Measurements from ENCODE around the gene TNIK. TPM values are rescaled to one million over a fixed set of nuclear protein-coding genes. Genes with fewer than 3 reads are reported as not detected.

Gene TNIK
- total RNA-seq, 2 experiments from 2014 or later, result 32.1 to 39.2 TPM

DNA sequence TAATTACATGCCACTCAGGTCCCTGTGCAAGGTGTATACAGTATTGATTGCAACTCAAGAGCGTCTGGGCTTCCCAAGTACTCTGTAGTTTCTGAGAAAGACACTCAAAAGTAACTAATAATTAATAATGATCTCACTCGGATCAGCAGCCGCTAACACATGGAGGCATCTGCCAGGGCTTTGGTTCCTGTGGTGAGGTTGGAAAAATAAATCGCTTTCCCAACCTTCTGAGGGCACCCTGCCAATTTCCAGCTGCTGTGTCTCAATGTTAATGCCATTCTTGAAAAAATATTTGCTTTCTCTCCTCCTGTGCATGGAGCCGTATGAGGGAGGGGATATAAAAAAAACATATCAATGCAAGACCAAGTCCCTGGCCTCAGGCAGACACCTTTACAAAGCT is 317.2 kb downstream of the TNIK start:
- H3K36me3 Mint-ChIP-seq (ENCODE audit: low read depth), result peaks cover 14% of the 10 kb centered on the region
- no peaks in the 10 kb centered on the region for H3K27me3 Mint-ChIP-seq (ENCODE audit: low read depth)
- ChIA-PET CTCF (no interaction called here), POLR2A (no interaction called here)
- H3K9me3 Mint-ChIP-seq (ENCODE audit: insufficient read depth), result no peaks in the 10 kb centered on the region
- no peaks in the 10 kb centered on the region for H3K4me1 Mint-ChIP-seq (ENCODE audit: low read depth)
- DNase-seq (no peak), ATAC-seq (no peak)
- no peak overlapping the region for H3K4me3 Mint-ChIP-seq
- H3K27ac Mint-ChIP-seq, result no peak overlapping the region

DNA sequence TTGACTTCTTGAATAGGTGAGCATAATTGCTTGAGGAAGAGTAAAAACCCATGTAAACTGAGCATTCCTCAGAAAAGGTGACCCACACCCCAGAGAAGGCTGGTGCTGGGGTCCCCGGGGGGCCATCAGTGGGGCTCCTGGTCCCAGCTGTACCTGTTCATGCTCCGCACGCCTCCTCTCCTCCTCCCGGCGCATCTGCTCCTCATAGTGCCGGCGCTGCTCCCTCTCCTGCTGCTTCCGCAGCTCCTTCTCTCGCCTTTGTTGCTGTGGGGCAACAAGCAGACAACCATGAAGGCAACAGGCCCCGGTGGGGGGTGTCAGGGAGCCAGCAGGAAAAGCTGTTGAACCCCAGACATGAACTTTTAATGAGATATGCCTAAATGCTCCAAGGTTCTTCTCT is 320.0 kb downstream of the TNIK start:
- no peak overlapping the region for H3K4me3 Mint-ChIP-seq
- no peaks in the 10 kb centered on the region for H3K9me3 Mint-ChIP-seq (ENCODE audit: insufficient read depth)
- H3K27me3 Mint-ChIP-seq (ENCODE audit: low read depth), result no peaks in the 10 kb centered on the region
- CTCF ChIA-PET, result no interaction called here
- POLR2A ChIA-PET, result no interaction called here
- peaks cover 25% of the 10 kb centered on the region for H3K36me3 Mint-ChIP-seq (ENCODE audit: low read depth)
- no peak overlapping the region for H3K27ac Mint-ChIP-seq
- H3K4me1 Mint-ChIP-seq (ENCODE audit: low read depth), result no peaks in the 10 kb centered on the region
- no peak for DNase-seq
- ATAC-seq, result no peak

DNA sequence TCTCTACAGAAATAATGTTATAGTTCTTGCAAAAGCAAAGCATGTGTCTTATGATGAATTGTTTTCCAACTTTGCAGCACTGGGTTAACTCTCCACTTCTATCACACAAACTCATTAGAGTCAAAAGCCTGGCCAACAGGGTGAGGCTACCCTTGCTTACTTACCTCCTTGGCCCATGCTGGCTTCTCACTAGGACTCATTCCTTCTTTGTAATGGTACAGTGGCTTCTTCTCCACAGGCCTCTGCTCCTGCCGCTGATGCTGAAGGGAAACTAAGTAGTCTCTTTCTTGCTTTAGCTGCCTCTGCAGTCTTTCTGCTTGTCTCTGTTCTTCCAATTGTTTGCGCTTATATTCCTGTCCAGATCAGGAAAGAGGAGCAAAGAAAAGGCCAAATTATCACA is 322.2 kb downstream of the TNIK start:
- ChIA-PET POLR2A (no interaction called here), CTCF (interaction anchor here (1.0 to 1.6 kb wide), 3 partner anchors 14 to 88 kb away, joined by 3 read pairs; no protein-coding TSS in a partner anchor)
- peaks cover 2% of the 10 kb centered on the region for H3K4me1 Mint-ChIP-seq (ENCODE audit: low read depth)
- H3K27ac Mint-ChIP-seq, result no peak overlapping the region
- H3K4me3 Mint-ChIP-seq, result no peak overlapping the region
- DNase-seq (no peak), ATAC-seq (no peak)
- H3K36me3 Mint-ChIP-seq (ENCODE audit: low read depth), result peaks cover 24% of the 10 kb centered on the region
- H3K9me3 Mint-ChIP-seq (ENCODE audit: insufficient read depth), result no peaks in the 10 kb centered on the region
- H3K27me3 Mint-ChIP-seq (ENCODE audit: low read depth), result no peaks in the 10 kb centered on the region

DNA sequence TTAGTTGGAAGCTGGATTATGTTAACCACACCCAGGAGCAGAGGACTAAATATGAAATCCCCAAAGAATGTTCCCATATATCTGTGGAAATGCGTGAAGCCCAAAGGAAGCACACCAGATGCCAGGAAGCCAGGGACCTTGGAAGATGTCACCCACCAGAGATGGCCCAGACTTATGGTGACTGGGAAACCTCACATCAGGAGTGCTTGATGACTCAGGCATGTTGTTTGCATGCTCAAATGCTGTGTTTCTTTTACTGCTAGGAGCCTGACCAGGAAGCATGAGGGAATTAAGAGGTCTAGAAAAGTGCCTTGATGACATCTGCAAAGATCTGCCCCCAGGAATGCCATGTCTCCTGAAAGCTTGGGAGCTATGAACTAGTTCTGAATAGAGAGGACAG is 324.7 kb downstream of the TNIK start:
- Mint-ChIP-seq H3K4me1 (ENCODE audit: low read depth) (peaks cover 2% of the 10 kb centered on the region), H3K4me3 (no peak overlapping the region), H3K27me3 (ENCODE audit: low read depth) (no peaks in the 10 kb centered on the region), H3K9me3 (ENCODE audit: insufficient read depth) (no peaks in the 10 kb centered on the region), H3K27ac (no peak overlapping the region), H3K36me3 (ENCODE audit: low read depth) (peaks cover 21% of the 10 kb centered on the region)
- ChIA-PET POLR2A (no interaction called here), CTCF (no interaction called here)
- DNase-seq (no peak), ATAC-seq (no peak)

DNA sequence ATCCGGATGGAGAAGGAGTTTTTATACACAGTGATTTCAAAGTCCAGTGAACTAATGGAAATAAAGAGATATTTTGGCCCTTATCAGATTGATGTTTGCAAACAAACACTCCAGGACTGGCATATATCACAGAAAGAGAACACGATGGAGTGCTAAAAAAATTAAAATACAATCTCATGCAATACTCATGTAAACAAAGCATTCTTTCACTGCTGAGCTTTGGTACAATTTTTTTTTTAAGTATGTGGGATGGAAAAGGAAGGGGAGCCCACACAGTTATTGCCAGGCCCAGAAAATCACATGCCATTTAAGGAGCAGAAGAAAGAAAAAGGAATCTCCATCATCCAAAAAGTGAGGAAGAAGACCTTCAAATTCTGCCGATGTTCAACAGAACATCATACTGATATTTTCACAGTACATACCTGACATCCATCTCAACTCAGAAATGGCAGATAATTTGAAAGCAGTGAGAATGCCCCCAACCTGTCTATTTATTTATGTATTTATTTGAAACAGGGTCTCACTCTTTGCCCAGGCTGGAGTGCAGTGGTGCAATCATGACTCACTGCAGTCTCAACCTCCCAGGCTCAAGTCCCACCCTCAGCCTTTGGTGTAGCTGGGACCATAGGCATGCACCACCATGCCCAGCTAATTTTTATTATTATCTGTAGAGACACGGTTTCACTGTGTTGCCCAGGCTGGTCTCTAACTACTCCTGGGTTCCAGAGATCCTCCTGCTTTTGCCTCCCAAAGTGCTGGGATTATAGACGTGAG is 326.2 kb downstream of the TNIK start:
- CTCF ChIA-PET, result no interaction called here
- DNase-seq (no peak), ATAC-seq (no peak)
- no peak overlapping the region for H3K4me3 Mint-ChIP-seq
- H3K4me1 Mint-ChIP-seq (ENCODE audit: low read depth), result peaks cover 2% of the 10 kb centered on the region
- no peaks in the 10 kb centered on the region for H3K9me3 Mint-ChIP-seq (ENCODE audit: insufficient read depth)
- no peak overlapping the region for H3K27ac Mint-ChIP-seq
- H3K27me3 Mint-ChIP-seq (ENCODE audit: low read depth), result no peaks in the 10 kb centered on the region
- peaks cover 19% of the 10 kb centered on the region for H3K36me3 Mint-ChIP-seq (ENCODE audit: low read depth)
- POLR2A ChIA-PET, result no interaction called here

DNA sequence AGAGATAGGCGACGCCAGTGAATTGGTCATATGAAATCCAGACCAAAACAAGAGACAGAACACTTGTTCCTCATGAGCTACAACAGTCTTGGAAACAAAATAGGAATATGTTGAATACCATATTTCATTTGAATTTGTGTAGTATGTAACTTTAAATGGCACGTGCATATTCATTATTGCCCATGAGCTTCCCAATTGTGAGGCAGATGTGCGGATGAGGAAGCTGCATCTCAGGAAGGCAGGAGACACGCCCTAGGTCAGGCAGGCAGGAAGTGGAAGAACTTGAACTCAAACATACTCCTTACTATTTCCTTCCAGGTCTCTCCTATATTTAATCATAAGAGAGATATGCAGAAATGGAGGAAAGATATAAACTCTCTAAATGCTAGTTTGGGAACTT is 326.9 kb downstream of the TNIK start:
- Mint-ChIP-seq H3K36me3 (ENCODE audit: low read depth) (peaks cover 22% of the 10 kb centered on the region), H3K27me3 (ENCODE audit: low read depth) (no peaks in the 10 kb centered on the region), H3K4me3 (no peak overlapping the region), H3K4me1 (ENCODE audit: low read depth) (peaks cover 2% of the 10 kb centered on the region), H3K9me3 (ENCODE audit: insufficient read depth) (no peaks in the 10 kb centered on the region), H3K27ac (no peak overlapping the region)
- ChIA-PET POLR2A (no interaction called here), CTCF (no interaction called here)
- no peak for DNase-seq
- ATAC-seq, result no peak

DNA sequence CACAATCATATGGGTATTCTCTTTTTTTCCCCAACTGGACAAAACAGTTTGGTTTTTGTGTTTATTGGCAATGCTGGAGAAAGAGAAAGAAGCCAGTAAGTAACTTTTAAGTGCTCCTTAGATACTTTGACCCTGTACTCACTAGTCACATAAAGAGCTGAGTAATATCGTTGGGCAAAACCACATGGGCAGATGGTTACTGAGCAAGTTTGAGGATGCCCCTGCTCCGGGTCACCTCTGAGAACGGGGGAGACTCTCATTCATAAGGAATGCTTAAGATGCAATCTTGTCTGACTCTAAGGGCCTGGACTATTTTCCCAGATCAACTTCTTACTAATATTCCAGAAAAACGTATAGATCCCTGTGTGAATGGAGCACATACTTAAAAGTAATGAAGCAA is 327.3 kb downstream of the TNIK start:
- Mint-ChIP-seq H3K4me1 (ENCODE audit: low read depth) (peaks cover 2% of the 10 kb centered on the region), H3K4me3 (no peak overlapping the region), H3K27me3 (ENCODE audit: low read depth) (no peaks in the 10 kb centered on the region), H3K9me3 (ENCODE audit: insufficient read depth) (no peaks in the 10 kb centered on the region), H3K27ac (no peak overlapping the region), H3K36me3 (ENCODE audit: low read depth) (peaks cover 19% of the 10 kb centered on the region)
- DNase-seq (no peak), ATAC-seq (no peak)
- POLR2A ChIA-PET, result no interaction called here
- CTCF ChIA-PET, result no interaction called here

DNA sequence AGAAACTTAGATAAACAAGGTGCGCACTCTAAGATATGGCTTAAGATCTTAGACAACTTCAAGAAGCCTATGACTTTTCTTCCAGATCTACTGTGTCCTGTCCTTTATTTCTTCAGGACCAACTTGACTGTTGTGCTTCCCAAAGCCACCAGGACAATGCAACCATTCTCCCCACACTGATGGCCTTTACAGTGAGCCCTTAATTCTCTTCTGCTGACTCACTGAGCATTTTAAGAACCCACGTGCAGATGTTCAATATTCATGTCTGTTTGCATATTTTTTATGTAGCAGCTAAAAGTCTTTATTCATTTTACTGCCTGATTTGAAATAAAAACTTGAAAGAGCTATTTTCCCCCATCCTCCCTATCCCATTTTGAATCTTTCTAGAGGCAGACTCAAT is 330.4 kb downstream of the TNIK start:
- ChIA-PET POLR2A (no interaction called here), CTCF (no interaction called here)
- DNase-seq (no peak), ATAC-seq (no peak)
- Mint-ChIP-seq H3K27me3 (ENCODE audit: low read depth) (no peaks in the 10 kb centered on the region), H3K27ac (no peak overlapping the region), H3K9me3 (ENCODE audit: insufficient read depth) (no peaks in the 10 kb centered on the region), H3K4me1 (ENCODE audit: low read depth) (peaks cover 2% of the 10 kb centered on the region), H3K36me3 (ENCODE audit: low read depth) (peaks cover 15% of the 10 kb centered on the region), H3K4me3 (no peak overlapping the region)

DNA sequence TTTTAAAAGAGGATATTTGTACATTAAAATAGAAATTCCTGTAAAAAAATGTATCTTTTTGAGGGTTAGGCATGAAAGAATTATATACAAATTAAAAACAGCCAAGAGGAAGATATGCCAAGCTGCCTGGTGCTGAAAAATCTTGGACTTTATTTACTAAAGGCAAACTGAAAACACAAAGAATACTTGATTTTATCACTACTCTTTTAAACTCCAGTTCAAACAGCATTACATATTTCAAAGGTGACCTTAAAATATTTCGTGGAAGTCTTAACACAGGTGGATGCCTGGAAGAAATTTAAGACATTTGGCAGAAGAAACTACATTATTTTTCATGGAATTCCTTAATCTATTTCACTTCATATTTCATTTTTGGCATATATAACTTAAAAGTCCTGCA is 332.6 kb downstream of the TNIK start:
- ChIA-PET CTCF (no interaction called here), POLR2A (no interaction called here)
- peaks cover 31% of the 10 kb centered on the region for H3K36me3 Mint-ChIP-seq (ENCODE audit: low read depth)
- ATAC-seq, result no peak
- DNase-seq, result no peak
- H3K9me3 Mint-ChIP-seq (ENCODE audit: insufficient read depth), result no peaks in the 10 kb centered on the region
- H3K27me3 Mint-ChIP-seq (ENCODE audit: low read depth), result no peaks in the 10 kb centered on the region
- H3K4me1 Mint-ChIP-seq (ENCODE audit: low read depth), result no peaks in the 10 kb centered on the region
- H3K4me3 Mint-ChIP-seq, result no peak overlapping the region
- no peak overlapping the region for H3K27ac Mint-ChIP-seq

DNA sequence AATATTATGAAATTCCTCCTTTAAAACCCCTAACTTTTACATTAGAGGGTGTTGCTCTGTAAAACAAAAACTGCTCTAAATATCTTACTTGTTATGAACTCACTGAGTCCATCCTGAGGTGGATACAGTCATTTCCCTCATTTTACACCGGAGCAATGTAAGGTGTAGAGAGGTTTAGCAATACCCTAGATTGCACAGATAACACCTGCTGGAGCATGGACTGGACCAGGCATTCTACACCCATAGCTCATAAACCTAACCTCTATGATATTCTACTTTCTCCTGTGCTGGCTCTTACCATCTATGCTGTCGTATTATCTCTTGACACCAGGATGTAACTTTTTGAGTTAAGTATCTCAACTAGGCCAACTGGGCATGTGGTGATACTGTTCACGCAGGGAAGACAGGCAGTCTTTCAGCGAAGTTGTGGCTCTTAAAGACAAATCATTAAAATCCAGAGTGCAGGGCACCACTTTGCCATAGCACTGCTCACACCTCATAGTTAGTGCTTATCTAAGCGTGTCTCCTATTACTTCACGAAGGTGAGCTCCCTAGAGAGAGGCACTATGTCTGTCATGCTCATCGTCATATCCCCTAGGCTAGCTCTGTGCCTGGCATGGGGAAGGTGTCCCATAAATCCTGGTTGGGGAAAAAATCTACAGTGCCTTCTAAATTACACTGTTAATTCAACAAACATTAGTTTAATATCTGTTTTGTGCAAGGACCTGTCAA is 333.6 kb downstream of the TNIK start:
- H3K36me3 Mint-ChIP-seq (ENCODE audit: low read depth), result peaks cover 37% of the 10 kb centered on the region
- CTCF ChIA-PET, result no interaction called here
- no peak overlapping the region for H3K4me3 Mint-ChIP-seq
- no peaks in the 10 kb centered on the region for H3K27me3 Mint-ChIP-seq (ENCODE audit: low read depth)
- DNase-seq, result no peak
- no peaks in the 10 kb centered on the region for H3K4me1 Mint-ChIP-seq (ENCODE audit: low read depth)
- no peak for ATAC-seq
- no peak overlapping the region for H3K27ac Mint-ChIP-seq
- no peaks in the 10 kb centered on the region for H3K9me3 Mint-ChIP-seq (ENCODE audit: insufficient read depth)
- POLR2A ChIA-PET, result no interaction called here

DNA sequence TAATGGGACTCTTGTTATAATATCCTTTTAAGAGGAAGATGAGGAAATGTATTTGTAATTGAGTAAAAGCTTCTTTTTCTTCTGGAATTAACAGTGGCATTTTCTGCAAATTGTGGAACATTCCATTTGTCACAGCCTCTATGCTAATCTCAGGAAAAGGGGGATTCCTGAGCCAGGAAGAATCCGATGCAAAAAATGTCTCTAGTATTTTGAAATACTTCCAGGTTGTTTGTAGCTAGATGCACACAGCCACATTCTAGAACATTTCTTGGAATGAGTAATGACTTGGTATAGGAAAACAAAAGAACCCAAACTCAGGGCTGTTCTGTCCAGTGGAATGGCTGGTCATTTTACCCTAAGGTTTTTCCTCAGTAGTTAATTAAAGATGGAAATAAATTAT is 335.2 kb downstream of the TNIK start:
- H3K4me3 Mint-ChIP-seq, result no peak overlapping the region

DNA sequence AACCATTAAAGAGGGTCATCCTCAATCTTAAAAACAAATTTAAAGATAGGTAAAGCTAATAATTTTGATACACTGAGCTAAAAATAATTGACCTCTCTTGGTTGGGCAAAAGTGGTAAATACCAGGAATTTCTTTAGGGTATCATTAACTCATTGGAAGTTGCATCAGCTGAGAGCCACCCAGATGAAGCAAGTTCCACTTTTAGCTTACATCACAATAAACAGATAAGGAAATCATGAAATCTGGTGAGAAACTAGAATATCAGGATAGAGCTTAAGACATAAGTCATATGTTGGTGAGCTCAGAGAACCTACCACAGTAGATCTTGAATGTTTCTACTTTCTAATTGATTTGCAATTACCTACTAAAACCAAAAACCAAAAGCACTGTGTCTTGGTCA is 336.3 kb downstream of the TNIK start:
- Mint-ChIP-seq H3K27ac (no peak overlapping the region), H3K9me3 (ENCODE audit: insufficient read depth) (no peaks in the 10 kb centered on the region), H3K4me3 (no peak overlapping the region), H3K4me1 (ENCODE audit: low read depth) (no peaks in the 10 kb centered on the region), H3K36me3 (ENCODE audit: low read depth) (peaks cover 49% of the 10 kb centered on the region), H3K27me3 (ENCODE audit: low read depth) (no peaks in the 10 kb centered on the region)
- DNase-seq (no peak), ATAC-seq (no peak)
- ChIA-PET CTCF (interaction anchor here (1.1 kb wide), 1 partner anchor 13 kb away, joined by 3 read pairs; no protein-coding TSS in a partner anchor), POLR2A (no interaction called here)

More for the DNA sequence above, 335.2 kb downstream of the TNIK start:
- no peak for ATAC-seq
- Mint-ChIP-seq H3K4me1 (ENCODE audit: low read depth) (no peaks in the 10 kb centered on the region), H3K27ac (no peak overlapping the region), H3K36me3 (ENCODE audit: low read depth) (peaks cover 40% of the 10 kb centered on the region), H3K9me3 (ENCODE audit: insufficient read depth) (no peaks in the 10 kb centered on the region), H3K27me3 (ENCODE audit: low read depth) (no peaks in the 10 kb centered on the region)
- POLR2A ChIA-PET, result no interaction called here
- CTCF ChIA-PET, result no interaction called here
- DNase-seq, result no peak
